OCI-LY7 (cell line): ENCODE measurements around the gene BRD2. TPM values are rescaled to one million over a fixed set of nuclear protein-coding genes. Genes with fewer than 3 reads are reported as not detected.

Experiments
- BruUV-seq: library from RNA; stranded (reverse); fragments of 400-500 nt; replicated peaks from 2 replicates; lab custom pipeline; 2021; lab: Mats Ljungman, UMichigan
- CTCF ChIA-PET: fragments of 300-600 bp; sonication (Branson Sonifier 250); formaldehyde crosslinking; loops from one replicate; lab custom pipeline; 2022; ENCODE audit warnings: antibody characterized with exemption; ENCODE audit not compliant: unreplicated experiment; lab: Charles Lee
- POLR2A ChIA-PET: fragments of 300-600 bp; sonication (Branson Sonifier 250); formaldehyde crosslinking; loops from one replicate; lab custom pipeline; 2022; ENCODE audit warnings: antibody characterized with exemption; lab: Charles Lee
- DNase-seq: peaks from one replicate; pipeline ENCODE4 v3.0.0-alpha.2; 2015; ENCODE audit warnings: low spot score
- H2AFZ ChIP-seq: fragments of 200-600 bp; sonication (generic), shearing (Covaris generic); 2 replicates; pipeline ENCODE4 v1.6.1; 2014; ENCODE audit warnings: mild to moderate bottlenecking, antibody characterized with exemption, low read length, moderate library complexity
- H3K27ac ChIP-seq: fragments of 200-600 bp; sonication (generic); 2 replicates; pipeline ENCODE4 v1.5.1; 2014; ENCODE audit warnings: mixed run types, low read depth, mild to moderate bottlenecking, moderate library complexity, low read length, inconsistent platforms; ENCODE audit not compliant: poor library complexity, severe bottlenecking
- H3K36me3 ChIP-seq: fragments of 200-600 bp; sonication (generic); 2 replicates; pipeline ENCODE4 v1.6.1; 2014; ENCODE audit warnings: mild to moderate bottlenecking, antibody characterized with exemption, low read length, moderate library complexity, mixed read lengths; ENCODE audit not compliant: insufficient read depth
- H3K4me1 ChIP-seq: fragments of 200-600 bp; sonication (generic); 2 replicates; pipeline ENCODE4 v1.5.1; 2014; ENCODE audit warnings: mild to moderate bottlenecking, low read length; ENCODE audit not compliant: insufficient read depth, poor library complexity, severe bottlenecking
- H3K4me2 ChIP-seq: fragments of 200-600 bp; sonication (generic); 2 replicates; pipeline ENCODE4 v1.6.1; 2014; ENCODE audit warnings: mild to moderate bottlenecking, low read length
- H3K4me3 ChIP-seq: fragments of 200-600 bp; sonication (generic); 2 replicates; pipeline ENCODE4 v1.5.1; 2014; ENCODE audit warnings: mild to moderate bottlenecking, low read depth, low read length; ENCODE audit not compliant: poor library complexity, severe bottlenecking
- H3K79me2 ChIP-seq: fragments of 200-600 bp; sonication (generic); 2 replicates; pipeline ENCODE4 v1.6.1; 2016; ENCODE audit warnings: low read depth, mild to moderate bottlenecking, low read length, moderate library complexity, mixed read lengths; ENCODE audit not compliant: insufficient read depth
- H3K9me2 ChIP-seq: fragments of 200-600 bp; sonication (generic); 2 replicates; pipeline ENCODE4 v1.6.1; 2016; ENCODE audit warnings: mild to moderate bottlenecking, low read length, mixed read lengths; ENCODE audit not compliant: insufficient read depth
- H3K9me3 ChIP-seq: fragments of 200-600 bp; sonication (generic); 2 replicates; pipeline ENCODE4 v1.6.1; 2014; ENCODE audit warnings: mild to moderate bottlenecking, mixed run types, low read length, mixed read lengths
- H4K20me1 ChIP-seq: fragments of 200-600 bp; sonication (generic); 2 replicates; pipeline ENCODE4 v1.6.1; 2014; ENCODE audit warnings: mild to moderate bottlenecking, antibody characterized with exemption, low read length, moderate library complexity, mixed read lengths; ENCODE audit not compliant: insufficient read depth
- CTCF ChIP-seq: fragments of 200-600 bp; sonication (generic); conservative IDR thresholded peaks from 2 replicates; pipeline ENCODE4 v1.5.1; 2014; ENCODE audit warnings: mild to moderate bottlenecking, antibody characterized with exemption, low read length, moderate library complexity, mixed read lengths
- EZH2phosphoT487 ChIP-seq: fragments of 200-600 bp; sonication (generic); IDR thresholded peaks from 2 replicates; pipeline ENCODE4 v1.6.1; 2018; ENCODE audit warnings: low read depth, borderline replicate concordance, mild to moderate bottlenecking, mixed run types, antibody characterized with exemption, low read length, moderate library complexity, mixed read lengths
- intact Hi-C: fragments of 100-400 bp; cut with micrococcal nuclease; formaldehyde crosslinking; loops from one replicate; pipeline ENCODE4 v1.10.0; 2022; ENCODE audit not compliant: unreplicated experiment
- total RNA-seq, 2 experiments: library from RNA; depleted of rRNA in 1 of 2; stranded (reverse); fragments of >200 nt in 1 of 2; shearing (Covaris generic) in 1 of 2; gene quantifications; 2 replicates each; pipeline ENCODE4 v1.2.3, GENCODE V29; 2014 to 2022

BRD2 gene
- total RNA-seq, 2 experiments from 2014 or later = 236 to 326 TPM

DNA sequence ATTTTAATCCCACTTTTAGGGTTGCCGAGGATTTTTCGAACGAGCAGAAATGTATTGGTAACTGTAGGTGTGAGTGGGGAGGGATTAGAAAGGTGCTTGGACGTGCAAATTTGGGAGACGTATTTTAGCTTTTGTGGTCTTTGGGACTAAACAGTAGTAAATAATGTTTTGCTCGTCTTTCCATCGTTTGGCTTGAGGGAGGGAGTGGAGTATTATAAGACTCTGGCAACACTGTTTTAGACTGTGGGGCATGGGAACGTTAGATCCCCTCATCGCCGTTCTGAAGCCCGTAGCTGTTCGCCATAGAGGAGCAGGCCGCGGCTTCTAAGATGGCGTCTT is 2.8 kb downstream of the BRD2 start:
- CTCF ChIA-PET = interaction anchor here (0.6 to 2.4 kb wide), 9 partner anchors 9 to 37 kb away, joined by 3 to 23 read pairs (median 3); partner anchors contain the start of genes HLA-DMA and HLA-DMB
- no peak for DNase-seq

DNA sequence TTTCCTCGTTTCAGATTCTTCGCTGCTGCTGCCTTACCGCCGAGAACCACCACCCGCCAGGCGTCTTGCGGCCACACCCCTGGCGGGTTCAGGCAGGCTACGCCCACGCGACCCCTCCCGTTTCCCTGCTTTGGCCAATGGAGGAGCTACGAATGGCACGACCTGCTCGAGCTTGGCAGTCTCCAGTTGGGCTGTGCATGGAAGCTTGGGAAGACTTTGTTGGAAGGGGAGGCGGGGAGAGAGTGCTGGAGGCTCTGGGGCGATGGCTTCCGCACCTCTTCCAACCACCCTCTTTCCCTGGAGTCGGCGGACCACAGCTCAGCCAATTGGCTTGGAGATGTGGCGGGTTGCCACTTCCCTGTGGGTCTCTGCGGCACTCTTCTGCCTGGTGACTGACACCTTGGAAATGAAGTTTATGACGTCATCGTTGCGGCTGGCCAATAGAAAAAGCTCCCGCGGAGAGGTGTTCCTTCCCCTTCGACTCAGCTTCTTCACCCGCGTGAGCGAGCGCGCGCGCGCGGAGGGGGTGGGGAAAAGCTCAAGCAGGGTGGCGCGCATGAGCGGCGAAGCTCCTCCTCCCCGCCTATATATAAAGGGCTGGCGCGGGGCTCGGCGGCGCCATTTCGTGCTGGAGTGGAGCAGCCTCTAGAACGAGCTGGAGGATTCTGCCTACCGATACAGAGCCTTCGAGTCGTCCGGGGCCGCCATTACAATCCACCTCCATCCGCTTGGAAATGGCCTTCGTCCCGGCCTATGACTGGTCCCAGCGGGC is 3.4 kb downstream of the BRD2 start:
- POLR2A ChIA-PET = interaction anchor here (0.5 to 7.8 kb wide), 48 partner anchors 8 to 1704 kb away, joined by 3 to 203 read pairs (median 4); partner anchors contain the start of genes ATF6B, HLA-DMA, HLA-DMB and HLA-DOB
- Histone ChIP-seq H3K79me2 (peaks cover 84% of the 10 kb centered on the region), H3K4me1 (peaks cover 27% of the 10 kb centered on the region), H3K4me3 (peak overlapping the region; percentile 93), H4K20me1 (peaks cover 42% of the 10 kb centered on the region), H3K9me3 (no peaks in the 10 kb centered on the region), H2AFZ (no peak overlapping the region), H3K4me2 (peak overlapping the region; percentile 98), H3K27ac (peak overlapping the region; percentile 99), H3K9me2 (no peaks in the 10 kb centered on the region), H3K36me3 (peaks cover 63% of the 10 kb centered on the region)
- intact Hi-C loops = loop anchor here (1.0 to 5.0 kb wide), 2 partner anchors 30 to 129 kb away; partner anchors contain the start of genes HLA-DMB and PSMB8
- peak; percentile 100 for DNase-seq
- CTCF ChIA-PET = interaction anchor here (0.5 to 2.4 kb wide), 11 partner anchors 8 to 1410 kb away, joined by 3 to 23 read pairs (median 3); partner anchors contain the start of genes HLA-DMA and HLA-DMB
- BruUV-seq = no TSS peak
- TF ChIP-seq EZH2phosphoT487 = no peak
- no peak for TF ChIP-seq CTCF

More for the DNA sequence above, 2.8 kb downstream of the BRD2 start:
- peaks cover 58% of the 10 kb centered on the region for H3K36me3 ChIP-seq
- H3K4me2 ChIP-seq = peak overlapping the region; percentile 98
- intact Hi-C loops = loop anchor here (5.0 kb wide), 1 partner anchor 129 kb away; the partner anchor contains the start of gene PSMB8
- peaks cover 40% of the 10 kb centered on the region for H4K20me1 ChIP-seq
- BruUV-seq = no TSS peak
- H3K4me1 ChIP-seq = peaks cover 27% of the 10 kb centered on the region
- no peak for TF ChIP-seq CTCF
- no peak for TF ChIP-seq EZH2phosphoT487
- H3K27ac ChIP-seq = peak overlapping the region; percentile 99
- H3K9me3 ChIP-seq = no peaks in the 10 kb centered on the region
- peak overlapping the region; percentile 93 for H3K4me3 ChIP-seq
- peaks cover 83% of the 10 kb centered on the region for H3K79me2 ChIP-seq
- POLR2A ChIA-PET = interaction anchor here (0.6 to 7.8 kb wide), 38 partner anchors 8 to 1138 kb away, joined by 3 to 203 read pairs (median 4); partner anchors contain the start of genes ATF6B, HLA-DMA, HLA-DMB and HLA-DPB1
- H3K9me2 ChIP-seq = no peaks in the 10 kb centered on the region
- no peak overlapping the region for H2AFZ ChIP-seq
